Natural killer cell (primary cell): ENCODE measurements around the gene ATP5F1E. TPM values are rescaled to one million over a fixed set of nuclear protein-coding genes. Genes with fewer than 3 reads are reported as not detected.

Experiments used
- ATAC-seq, 3 donors: fragments of 150-1000 bp in 2 of 3; fragments of 200-7000 bp in 1 of 3; cut with Tn5 transposase; 1 replicate in 1 of 3; 2 replicates in 2 of 3; pipeline ENCODE4 v1.10.0; 2021; ENCODE audit warnings: mild to moderate bottlenecking in 2 of 3, moderate library complexity in 2 of 3
- DNase-seq, 2 donors: peaks; one replicate each; pipeline versions ENCODE4 v3.0.0 to v3.0.0-alpha.2; 2013 to 2021; ENCODE audit warnings: mixed read lengths in 1 of 2
- H3K27ac ChIP-seq: one replicate; pipeline ENCODE4 v1.5.1; 2013; ENCODE audit warnings: mild to moderate bottlenecking, low read length
- H3K27me3 ChIP-seq: one replicate; pipeline ENCODE4 v1.6.1; 2013; ENCODE audit warnings: low read length; ENCODE audit not compliant: control insufficient read depth, insufficient read depth
- H3K36me3 ChIP-seq: one replicate; pipeline ENCODE4 v1.6.1; 2013; ENCODE audit warnings: low read length; ENCODE audit not compliant: control insufficient read depth, insufficient read depth
- H3K4me1 ChIP-seq: one replicate; pipeline ENCODE4 v1.6.1; 2013; ENCODE audit warnings: low read length; ENCODE audit not compliant: control insufficient read depth, insufficient read depth
- H3K4me3 ChIP-seq: one replicate; pipeline ENCODE4 v1.5.1; 2013; ENCODE audit warnings: low read length
- H3K9me3 ChIP-seq: one replicate; pipeline ENCODE4 v1.6.1; 2013; ENCODE audit warnings: low read length; ENCODE audit not compliant: control insufficient read depth, insufficient read depth
- H3K27ac Mint-ChIP-seq, 2 donors: one replicate each; pipeline ENCODE4 v1.8.0; 2022; ENCODE audit warnings: mild to moderate bottlenecking in 2 of 2, mixed read lengths in 2 of 2, moderate library complexity in 1 of 2
- H3K27me3 Mint-ChIP-seq, 2 donors: one replicate each; pipeline ENCODE4 v1.8.0; 2022; ENCODE audit warnings: low read depth in 2 of 2, mixed read lengths in 2 of 2
- H3K36me3 Mint-ChIP-seq: one replicate; pipeline ENCODE4 v1.8.0; 2022; ENCODE audit warnings: mixed read lengths
- H3K4me1 Mint-ChIP-seq, 2 donors: one replicate each; pipeline ENCODE4 v1.8.0; 2022; ENCODE audit warnings: mixed read lengths in 2 of 2
- H3K4me3 Mint-ChIP-seq: one replicate; pipeline ENCODE4 v1.8.0; 2022; ENCODE audit warnings: mild to moderate bottlenecking, moderate library complexity, mixed read lengths
- H3K9me3 Mint-ChIP-seq, 2 donors: one replicate each; pipeline ENCODE4 v1.8.0; 2022; ENCODE audit warnings: mixed read lengths in 2 of 2
- WGBS: methylation state at CpG from one replicate; pipeline ENCODE4 v1.1.7; 2013; ENCODE audit warnings: missing lambda C conversion rate; ENCODE audit not compliant: insufficient coverage; 5-methylcytosine and 5-hydroxymethylcytosine counted together
- intact Hi-C: fragments of 100-400 bp; cut with micrococcal nuclease; formaldehyde crosslinking; loops from one replicate; pipeline ENCODE4 v1.14.2; 2022
- total RNA-seq, 4 donors: library from RNA; stranded (reverse); fragments of 120-200 nt in 1 of 4; gene quantifications; one replicate each; pipeline versions ENCODE4 v1.2.3 to v1.2.4, GENCODE V29; 2013 to 2022
- TF ChIP-seq, protein P1 (sequence below): fragments of 200-600 bp; IDR thresholded peaks from one replicate; pipeline ENCODE4 v1.8.0; 2022; ENCODE audit warnings: antibody characterized with exemption

The ATP5F1E gene
- total RNA-seq, 3 donors from 2014 or later (not counting 1 experiment from before 2014, with no cell fraction given), result 45.9 to 58.0 (median 50.8) TPM

GRCh38 chr20:59001068-59001448, 31.1 kb downstream of the ATP5F1E start:
- no peaks in the 10 kb centered on the region for H3K27me3 Mint-ChIP-seq
- Histone ChIP-seq H3K27me3 (no peaks in the 10 kb centered on the region), H3K27ac (no peak overlapping the region), H3K9me3 (no peaks in the 10 kb centered on the region), H3K36me3 (peaks cover 29% of the 10 kb centered on the region), H3K4me1 (peaks cover 37% of the 10 kb centered on the region), H3K4me3 (no peak overlapping the region)
- intact Hi-C loops, result no loop called here
- DNase-seq, result no peak
- H3K36me3 Mint-ChIP-seq, result no peaks in the 10 kb centered on the region
- 89% methylated on average over 13 of the region's 13 CpGs for WGBS
- no peak for ATAC-seq
- no peak overlapping the region for H3K4me3 Mint-ChIP-seq
- H3K4me1 Mint-ChIP-seq, result peaks cover 20 to 37% of the 10 kb centered on the region in 2 donors
- H3K27ac Mint-ChIP-seq, result no peak overlapping the region
- TF ChIP-seq, protein P1, sequence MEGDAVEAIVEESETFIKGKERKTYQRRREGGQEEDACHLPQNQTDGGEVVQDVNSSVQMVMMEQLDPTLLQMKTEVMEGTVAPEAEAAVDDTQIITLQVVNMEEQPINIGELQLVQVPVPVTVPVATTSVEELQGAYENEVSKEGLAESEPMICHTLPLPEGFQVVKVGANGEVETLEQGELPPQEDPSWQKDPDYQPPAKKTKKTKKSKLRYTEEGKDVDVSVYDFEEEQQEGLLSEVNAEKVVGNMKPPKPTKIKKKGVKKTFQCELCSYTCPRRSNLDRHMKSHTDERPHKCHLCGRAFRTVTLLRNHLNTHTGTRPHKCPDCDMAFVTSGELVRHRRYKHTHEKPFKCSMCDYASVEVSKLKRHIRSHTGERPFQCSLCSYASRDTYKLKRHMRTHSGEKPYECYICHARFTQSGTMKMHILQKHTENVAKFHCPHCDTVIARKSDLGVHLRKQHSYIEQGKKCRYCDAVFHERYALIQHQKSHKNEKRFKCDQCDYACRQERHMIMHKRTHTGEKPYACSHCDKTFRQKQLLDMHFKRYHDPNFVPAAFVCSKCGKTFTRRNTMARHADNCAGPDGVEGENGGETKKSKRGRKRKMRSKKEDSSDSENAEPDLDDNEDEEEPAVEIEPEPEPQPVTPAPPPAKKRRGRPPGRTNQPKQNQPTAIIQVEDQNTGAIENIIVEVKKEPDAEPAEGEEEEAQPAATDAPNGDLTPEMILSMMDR, result no peak
- H3K9me3 Mint-ChIP-seq, result no peaks in the 10 kb centered on the region

- H3K27ac ChIP-seq, result no peak overlapping the region
- ATAC-seq (no peak), DNase-seq (no peak)
- TF ChIP-seq, protein P1, result no peak
- Mint-ChIP-seq H3K4me1 (peaks cover 13 to 32% of the 10 kb centered on the region in 2 donors), H3K4me3 (no peak overlapping the region), H3K36me3 (no peaks in the 10 kb centered on the region), H3K27ac (no peak overlapping the region), H3K9me3 (no peaks in the 10 kb centered on the region), H3K27me3 (no peaks in the 10 kb centered on the region)
- H3K27me3 ChIP-seq, result no peaks in the 10 kb centered on the region
- H3K36me3 ChIP-seq, result peaks cover 37% of the 10 kb centered on the region
- H3K4me3 ChIP-seq, result no peak overlapping the region
- intact Hi-C loops, result no loop called here
- H3K9me3 ChIP-seq, result no peaks in the 10 kb centered on the region
- 67% methylated on average over 3 of the region's 3 CpGs for WGBS
- H3K4me1 ChIP-seq, result peaks cover 30% of the 10 kb centered on the region
Observed at GRCh38 chr20:59000326-59000725, 31.8 kb downstream of the ATP5F1E start.

DNA sequence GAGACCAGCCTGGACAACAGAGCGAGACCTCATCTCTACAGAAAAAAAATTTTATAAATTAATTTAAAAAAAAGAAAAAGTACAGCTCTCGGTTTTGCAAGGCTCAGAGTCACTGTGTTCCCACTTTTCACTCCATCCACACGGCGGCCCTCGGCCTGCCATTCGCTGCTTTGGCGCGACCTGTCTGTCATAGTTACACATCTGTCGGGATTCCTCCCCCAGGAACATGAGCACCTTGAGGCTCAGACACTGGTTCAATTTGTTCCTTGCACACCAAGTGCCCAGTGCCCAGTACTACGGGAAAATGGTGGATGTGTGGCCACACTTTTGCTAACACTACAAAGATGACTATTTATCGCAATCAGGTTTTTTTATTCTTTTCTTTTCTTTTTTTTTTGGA, 33.5 kb downstream of the ATP5F1E start:
- WGBS, result 87% methylated on average over 10 of the region's 11 CpGs
- Histone ChIP-seq H3K27ac (no peak overlapping the region), H3K27me3 (no peaks in the 10 kb centered on the region), H3K4me1 (peaks cover 13% of the 10 kb centered on the region), H3K36me3 (peaks cover 48% of the 10 kb centered on the region), H3K9me3 (no peaks in the 10 kb centered on the region), H3K4me3 (no peak overlapping the region)
- Mint-ChIP-seq H3K4me3 (no peak overlapping the region), H3K9me3 (no peaks in the 10 kb centered on the region), H3K4me1 (peaks cover 1 to 17% of the 10 kb centered on the region in 2 donors), H3K36me3 (no peaks in the 10 kb centered on the region), H3K27ac (no peak overlapping the region), H3K27me3 (no peaks in the 10 kb centered on the region)
- TF ChIP-seq, protein P1, result no peak
- intact Hi-C loops, result no loop called here
- no peak for ATAC-seq
- DNase-seq, result no peak

DNA sequence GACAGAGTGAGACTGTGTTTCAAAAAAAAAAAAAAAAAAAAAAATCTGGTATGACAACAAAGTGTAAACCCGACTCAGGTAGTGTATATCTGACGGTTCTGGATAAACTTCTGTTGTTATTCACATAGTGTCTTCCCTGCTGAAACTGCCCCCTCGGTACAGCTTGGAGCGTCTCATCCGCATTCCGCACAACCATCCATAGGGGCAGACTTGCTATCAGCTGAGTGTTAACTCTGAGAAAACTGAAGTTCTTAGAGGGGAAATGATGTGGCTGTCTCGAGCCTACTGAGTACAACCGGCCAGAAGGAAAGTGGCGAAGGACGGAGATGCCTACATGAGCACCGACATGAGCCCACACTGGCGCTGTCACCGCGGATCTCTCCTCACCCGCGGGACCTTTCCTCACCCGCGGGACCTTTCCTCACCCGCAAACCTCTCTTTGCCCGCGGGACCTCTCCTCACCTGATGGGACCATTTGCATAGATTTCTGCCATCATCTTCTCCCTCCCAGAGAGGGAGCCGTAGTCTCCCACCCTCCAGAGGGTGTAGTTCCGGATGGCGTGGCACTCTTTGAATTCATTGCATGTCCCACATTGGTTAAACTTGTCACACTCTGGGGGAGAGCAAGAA, 34.9 kb downstream of the ATP5F1E start:
- no peak overlapping the region for H3K27ac ChIP-seq
- Mint-ChIP-seq H3K27me3 (no peaks in the 10 kb centered on the region), H3K36me3 (no peaks in the 10 kb centered on the region), H3K4me3 (no peak overlapping the region), H3K9me3 (no peaks in the 10 kb centered on the region), H3K4me1 (peaks cover 0 to 4% of the 10 kb centered on the region in 2 donors), H3K27ac (no peak overlapping the region)
- H3K4me3 ChIP-seq, result no peak overlapping the region
- no peak for DNase-seq
- H3K27me3 ChIP-seq, result no peaks in the 10 kb centered on the region
- H3K36me3 ChIP-seq, result peaks cover 61% of the 10 kb centered on the region
- no peak for ATAC-seq
- no peaks in the 10 kb centered on the region for H3K9me3 ChIP-seq
- intact Hi-C loops, result no loop called here
- no peaks in the 10 kb centered on the region for H3K4me1 ChIP-seq
- WGBS, result 98% methylated on average over 24 of the region's 24 CpGs
- TF ChIP-seq, protein P1, result no peak
